CD4-positive, alpha-beta memory T cell (primary cell): ENCODE data around the gene SAMD11. TPM values are rescaled to one million over a fixed set of nuclear protein-coding genes. Genes with fewer than 3 reads are reported as not detected.

Experiments
- CTCF ChIA-PET: fragments of 350-600 bp; sonication (Branson Sonifier 250); formaldehyde crosslinking; loops from one replicate; lab custom pipeline; 2021; ENCODE audit warnings: inconsistent platforms; ENCODE audit not compliant: partially characterized antibody; lab: Charles Lee
- POLR2A ChIA-PET: fragments of 350-600 bp; sonication (Branson Sonifier 250); formaldehyde crosslinking; loops from one replicate; lab custom pipeline; 2021; ENCODE audit not compliant: partially characterized antibody; lab: Charles Lee
- DNase-seq, 5 donors: peaks; one replicate each; pipeline versions ENCODE4 v3.0.0 to v3.0.0-alpha.2; 2020 to 2022; ENCODE audit warnings: mixed read lengths in 1 of 5
- H3K27ac ChIP-seq: one replicate; pipeline ENCODE4 v1.7.0; 2013; ENCODE audit warnings: low read depth, low read length
- H3K27me3 ChIP-seq: 2 replicates; pipeline ENCODE4 v1.7.0; 2013; ENCODE audit warnings: mild to moderate bottlenecking, low read length, moderate library complexity; ENCODE audit not compliant: insufficient read depth
- H3K36me3 ChIP-seq: 2 replicates; pipeline ENCODE4 v1.7.0; 2013; ENCODE audit warnings: mild to moderate bottlenecking, low read length, moderate library complexity; ENCODE audit not compliant: insufficient read depth
- H3K4me1 ChIP-seq: 2 replicates; pipeline ENCODE4 v1.7.0; 2013; ENCODE audit warnings: mild to moderate bottlenecking, low read length, moderate library complexity; ENCODE audit not compliant: insufficient read depth
- H3K4me3 ChIP-seq, 2 donors: one replicate each; pipeline ENCODE4 v1.7.0; 2013; ENCODE audit warnings: low read length in 2 of 2, mild to moderate bottlenecking in 1 of 2
- H3K9me3 ChIP-seq, 2 donors: one replicate each; pipeline ENCODE4 v1.7.0; 2013; ENCODE audit warnings: low read length in 2 of 2, control low read depth in 1 of 2; ENCODE audit not compliant: control insufficient read depth in 1 of 2
- H3K27ac Mint-ChIP-seq, 7 donors: one replicate each; pipeline ENCODE4 v1.8.0; 2020 to 2021; ENCODE audit warnings: mixed read lengths in 7 of 7, mild to moderate bottlenecking in 6 of 7, inconsistent platforms in 3 of 7, moderate library complexity in 3 of 7
- H3K27me3 Mint-ChIP-seq, 2 donors: one replicate each; pipeline ENCODE4 v1.8.0; 2020 to 2021; ENCODE audit warnings: mixed read lengths in 2 of 2
- H3K36me3 Mint-ChIP-seq, 2 donors: one replicate each; pipeline ENCODE4 v1.8.0; 2020 to 2021; ENCODE audit warnings: mixed read lengths in 2 of 2, inconsistent platforms in 1 of 2, mild to moderate bottlenecking in 1 of 2
- H3K4me1 Mint-ChIP-seq, 4 donors: one replicate each; pipeline ENCODE4 v1.8.0; 2020 to 2021; ENCODE audit warnings: mixed read lengths in 4 of 4, mild to moderate bottlenecking in 1 of 4
- H3K4me3 Mint-ChIP-seq, 8 donors: one replicate each; pipeline ENCODE4 v1.8.0; 2020 to 2021; ENCODE audit warnings: mixed read lengths in 8 of 8, mild to moderate bottlenecking in 7 of 8, moderate library complexity in 6 of 8, inconsistent platforms in 3 of 8
- H3K9me3 Mint-ChIP-seq, 8 donors: one replicate each; pipeline ENCODE4 v1.8.0; 2020 to 2021; ENCODE audit warnings: mixed read lengths in 8 of 8, mild to moderate bottlenecking in 5 of 8, inconsistent platforms in 3 of 8, moderate library complexity in 1 of 8
- intact Hi-C: fragments of 100-400 bp; cut with micrococcal nuclease; formaldehyde crosslinking; loops from one replicate; pipeline ENCODE4 v1.15.1; 2023
- polyA plus RNA-seq, 2 donors: library from polyadenylated mRNA; unstranded; fragments of 300-500 nt; fragmentation: Illumina TruSeq; gene quantifications; one replicate each; pipeline ENCODE4 v1.2.3, GENCODE V29; 2021
- total RNA-seq, 2 experiments: library from RNA; stranded (reverse); gene quantifications; one replicate each; pipeline ENCODE4 v1.2.3, GENCODE V29; 2021

The SAMD11 gene
- total and polyA plus RNA-seq, 4 experiments from 2014 or later: 0.10 TPM; not detected in 3

GRCh38 chr1:950881-951280 lies 27.2 kb downstream of the SAMD11 start:
- Mint-ChIP-seq H3K36me3 (peaks cover 51 to 68% of the 10 kb centered on the region in 2 donors), H3K27ac (no peak overlapping the region), H3K27me3 (no peaks in the 10 kb centered on the region), H3K9me3 (peaks cover 0 to 2% (median 0%) of the 10 kb centered on the region in 8 donors), H3K4me3 (no peak overlapping the region), H3K4me1 (peaks cover 0 to 14% (median 5%) of the 10 kb centered on the region in 4 donors)
- Histone ChIP-seq H3K4me3 (no peak overlapping the region), H3K4me1 (no peaks in the 10 kb centered on the region), H3K27me3 (no peaks in the 10 kb centered on the region), H3K27ac (no peak overlapping the region), H3K36me3 (peaks cover 86% of the 10 kb centered on the region), H3K9me3 (no peaks in the 10 kb centered on the region)
- ChIA-PET CTCF (no interaction called here), POLR2A (no interaction called here)
- no peak for DNase-seq
- intact Hi-C loops: no loop called here

GRCh38 chr1:951364-951763 lies 27.6 kb downstream of the SAMD11 start:
- H3K4me3 ChIP-seq: no peak overlapping the region
- no peak for DNase-seq
- peaks cover 0 to 2% (median 0%) of the 10 kb centered on the region in 8 donors for H3K9me3 Mint-ChIP-seq
- H3K27ac ChIP-seq: no peak overlapping the region
- H3K4me1 ChIP-seq: no peaks in the 10 kb centered on the region
- POLR2A ChIA-PET: no interaction called here
- H3K4me3 Mint-ChIP-seq: no peak overlapping the region
- intact Hi-C loops: no loop called here
- no peaks in the 10 kb centered on the region for H3K9me3 ChIP-seq
- peaks cover 90% of the 10 kb centered on the region for H3K36me3 ChIP-seq
- no peak overlapping the region for H3K27ac Mint-ChIP-seq
- H3K4me1 Mint-ChIP-seq: peaks cover 0 to 14% (median 5%) of the 10 kb centered on the region in 4 donors
- H3K27me3 Mint-ChIP-seq: no peaks in the 10 kb centered on the region
- no peaks in the 10 kb centered on the region for H3K27me3 ChIP-seq
- CTCF ChIA-PET: interaction anchor here (0.5 kb wide), 1 partner anchor 419 kb away, joined by 5 read pairs; no protein-coding TSS in a partner anchor
- peaks cover 49 to 65% of the 10 kb centered on the region in 2 donors for H3K36me3 Mint-ChIP-seq

GRCh38 chr1:952201-952600 lies 28.5 kb downstream of the SAMD11 start:
- CTCF ChIA-PET: no interaction called here
- POLR2A ChIA-PET: no interaction called here
- intact Hi-C loops: no loop called here

GRCh38 chr1:952603-953002 lies 28.9 kb downstream of the SAMD11 start:
- H3K4me1 Mint-ChIP-seq: peaks cover 4 to 23% (median 8%) of the 10 kb centered on the region in 4 donors
- H3K27me3 Mint-ChIP-seq: no peaks in the 10 kb centered on the region
- no peak overlapping the region for H3K27ac ChIP-seq
- no peak overlapping the region for H3K4me3 ChIP-seq
- H3K4me3 Mint-ChIP-seq: no peak overlapping the region
- H3K4me1 ChIP-seq: peaks cover 5% of the 10 kb centered on the region
- CTCF ChIA-PET: no interaction called here
- no peaks in the 10 kb centered on the region for H3K27me3 ChIP-seq
- intact Hi-C loops: no loop called here
- no peak overlapping the region for H3K27ac Mint-ChIP-seq
- H3K36me3 ChIP-seq: peaks cover 85% of the 10 kb centered on the region
- peaks cover 0 to 2% (median 0%) of the 10 kb centered on the region in 8 donors for H3K9me3 Mint-ChIP-seq
- no peak for DNase-seq
- peaks cover 44 to 63% of the 10 kb centered on the region in 2 donors for H3K36me3 Mint-ChIP-seq
- H3K9me3 ChIP-seq: no peaks in the 10 kb centered on the region
- POLR2A ChIA-PET: no interaction called here

More at GRCh38 chr1:952201-952600, 28.5 kb downstream of the SAMD11 start:
- Mint-ChIP-seq H3K4me1 (peaks cover 2 to 19% (median 5%) of the 10 kb centered on the region in 4 donors), H3K9me3 (peaks cover 0 to 2% (median 0%) of the 10 kb centered on the region in 8 donors), H3K36me3 (peaks cover 46 to 63% of the 10 kb centered on the region in 2 donors), H3K4me3 (no peak overlapping the region), H3K27me3 (no peaks in the 10 kb centered on the region), H3K27ac (no peak overlapping the region)
- Histone ChIP-seq H3K27ac (no peak overlapping the region), H3K27me3 (no peaks in the 10 kb centered on the region), H3K4me3 (no peak overlapping the region), H3K9me3 (no peaks in the 10 kb centered on the region), H3K4me1 (peaks cover under 1% of the 10 kb centered on the region), H3K36me3 (peaks cover 88% of the 10 kb centered on the region)
- no peak for DNase-seq

- no peak overlapping the region for H3K27ac ChIP-seq
- intact Hi-C loops: no loop called here
- CTCF ChIA-PET: no interaction called here
- peaks cover 16% of the 10 kb centered on the region for H3K4me1 ChIP-seq
- H3K9me3 ChIP-seq: no peaks in the 10 kb centered on the region
- H3K4me3 ChIP-seq: no peak overlapping the region
- Mint-ChIP-seq H3K4me1 (peaks cover 9 to 34% (median 16%) of the 10 kb centered on the region in 4 donors), H3K9me3 (peaks cover 0 to 2% (median 0%) of the 10 kb centered on the region in 8 donors), H3K36me3 (peaks cover 42 to 68% of the 10 kb centered on the region in 2 donors), H3K27ac (no peak overlapping the region), H3K4me3 (no peak overlapping the region), H3K27me3 (no peaks in the 10 kb centered on the region)
- peaks cover 76% of the 10 kb centered on the region for H3K36me3 ChIP-seq
- no peak for DNase-seq
- POLR2A ChIA-PET: no interaction called here
- H3K27me3 ChIP-seq: no peaks in the 10 kb centered on the region
Observed at GRCh38 chr1:953524-954320, 30.0 kb downstream of the SAMD11 start.

GRCh38 chr1:954927-955326 lies 31.2 kb downstream of the SAMD11 start:
- Mint-ChIP-seq H3K4me3 (no peak overlapping the region), H3K9me3 (peaks cover 0 to 2% (median 0%) of the 10 kb centered on the region in 8 donors), H3K36me3 (peaks cover 32 to 57% of the 10 kb centered on the region in 2 donors), H3K27me3 (no peaks in the 10 kb centered on the region), H3K4me1 (peaks cover 9 to 33% (median 19%) of the 10 kb centered on the region in 4 donors), H3K27ac (peak overlapping the region in 1 of 7 donors; percentile 44)
- ChIA-PET POLR2A (no interaction called here), CTCF (no interaction called here)
- no peaks in the 10 kb centered on the region for H3K9me3 ChIP-seq
- no peak overlapping the region for H3K27ac ChIP-seq
- no peak for DNase-seq
- intact Hi-C loops: loop anchor here (5.0 kb wide), 1 partner anchor 33 kb away; the partner anchor contains the start of gene SAMD11
- peaks cover 65% of the 10 kb centered on the region for H3K36me3 ChIP-seq
- no peaks in the 10 kb centered on the region for H3K27me3 ChIP-seq
- H3K4me3 ChIP-seq: no peak overlapping the region
- H3K4me1 ChIP-seq: peaks cover 16% of the 10 kb centered on the region

- Mint-ChIP-seq H3K4me3 (peak overlapping the region in 2 of 8 donors; percentile 43 to 55), H3K27ac (peak overlapping the region in 1 of 7 donors; percentile 44), H3K4me1 (peaks cover 8 to 29% (median 19%) of the 10 kb centered on the region in 4 donors), H3K27me3 (no peaks in the 10 kb centered on the region), H3K9me3 (peaks cover 0 to 2% (median 0%) of the 10 kb centered on the region in 8 donors), H3K36me3 (peaks cover 26 to 54% of the 10 kb centered on the region in 2 donors)
- Histone ChIP-seq H3K27me3 (no peaks in the 10 kb centered on the region), H3K4me3 (no peak overlapping the region), H3K4me1 (peaks cover 16% of the 10 kb centered on the region), H3K27ac (no peak overlapping the region), H3K9me3 (no peaks in the 10 kb centered on the region), H3K36me3 (peaks cover 59% of the 10 kb centered on the region)
- POLR2A ChIA-PET: no interaction called here
- intact Hi-C loops: loop anchor here (5.0 kb wide), 1 partner anchor 33 kb away; the partner anchor contains the start of gene SAMD11
- no peak for DNase-seq
- CTCF ChIA-PET: no interaction called here
Observed at GRCh38 chr1:955474-955873, 31.8 kb downstream of the SAMD11 start.
